ENCODE data around the gene TBX6. TPM values are rescaled to one million over a fixed set of nuclear protein-coding genes. Genes with fewer than 3 reads are reported as not detected.
A peak's percentile ranks its signal among the peaks of the same experiment; 100 is the strongest.

The TBX6 gene
- total and polyA plus RNA-seq, 10 of the 15 experiments (the other 5 are each of a cell fraction or from before 2014, with no cell fraction given): 0.08 to 0.90 (median 0.31) TPM; not detected in 2

- DNase-seq (ENCODE audit: low read depth, low spot score) (no peak), ATAC-seq (no peak), FAIRE-seq (no peak)
- Histone ChIP-seq H3K4me2 (ENCODE audit: control insufficient read depth, insufficient read depth) (peak overlapping the region; percentile 98), H2AFZ (ENCODE audit: control insufficient read depth, low read depth, low read length) (no peak overlapping the region), H3K27ac (ENCODE audit: control insufficient read depth, insufficient read depth) (no peak overlapping the region), H3K27me3 (replicated peaks in 1 of 2; ENCODE audit: control insufficient read depth in 2 of 2, insufficient read depth in 2 of 2, low read length in 1 of 2) (no peaks in the 10 kb centered on the region), H3K4me3 (peak overlapping the region; percentile 92; the same call in 1 of the 2 replicates), H3K36me3 (ENCODE audit: control insufficient read depth in 2 of 2, insufficient read depth in 2 of 2, low read length in 1 of 2) (peaks cover 13% of the 10 kb centered on the region in 2 experiments), H3K9me3 (replicated peaks; ENCODE audit: control insufficient read depth, insufficient read depth, low read length) (no peaks in the 10 kb centered on the region), H3K9ac (ENCODE audit: control insufficient read depth, insufficient read depth, low read length) (peak overlapping the region; percentile 2; the same call in 1 of the 2 replicates), H4K20me1 (ENCODE audit: control insufficient read depth, insufficient read depth) (0 out of 2 replicates have a peak, but pooled peaks cover 2% of the 10 kb centered on the region), H3K79me2 (ENCODE audit: control insufficient read depth, insufficient read depth, low read length) (peaks cover 40% of the 10 kb centered on the region), H3K4me1 (ENCODE audit: control insufficient read depth, insufficient read depth, low read length) (peaks cover 10% of the 10 kb centered on the region)
- intact Hi-C loops (cut with micrococcal nuclease; ENCODE audit: unreplicated experiment): no loop called here
- in situ Hi-C loops (cut with MboI): loop anchor here (25.0 kb wide), 1 partner anchor 1810 kb away; no protein-coding TSS in a partner anchor
- 95% methylated on average over 6 of the region's 6 CpGs for WGBS (ENCODE audit: insufficient coverage, insufficient replicate concordance, low lambda C conversion rate, missing lambda C conversion rate)
- TF ChIP-seq CBFB (IDR thresholded peaks at IDR 0.05; ENCODE audit: low read depth) (no peak), ELK1 (IDR thresholded peaks at IDR 0.05; ENCODE audit: low read depth, low read length) (no peak), CHD2 (IDR thresholded peaks at IDR 0.05; ENCODE audit: borderline replicate concordance, low read depth, low read length) (no peak), JUND (IDR thresholded peaks at IDR 0.05; ENCODE audit: low read depth, low read length) (no peak), ZNF622 (IDR thresholded peaks at IDR 0.05) (no peak), ZNF207 (IDR thresholded peaks at IDR 0.05; ENCODE audit: borderline replicate concordance) (no peak), KDM1A (IDR thresholded peaks at IDR 0.05; ENCODE audit: borderline replicate concordance) (no peak), MEF2A (IDR thresholded peaks at IDR 0.05; ENCODE audit: insufficient read depth, low read depth, low read length) (no peak), BHLHE40 (IDR thresholded peaks at IDR 0.05; ENCODE audit: borderline replicate concordance in 1 of 2, low read depth in 2 of 2, low read length in 1 of 2) (no peak), BCL11A (IDR thresholded peaks at IDR 0.05; ENCODE audit: low read depth, low read length) (no peak), NBN (IDR thresholded peaks at IDR 0.05) (no peak), SUZ12 (IDR thresholded peaks at IDR 0.05; ENCODE audit: unreplicated experiment) (no peak), STAT1 (conservative IDR thresholded peaks at IDR 0.05) (no peak), KLF5 (IDR thresholded peaks at IDR 0.05; ENCODE audit: partially characterized antibody) (no peak), ZNF592 (IDR thresholded peaks at IDR 0.05) (no peak), MTA3 (IDR thresholded peaks at IDR 0.05; ENCODE audit: borderline replicate concordance, low read length) (no peak), EZH2 (IDR thresholded peaks at IDR 0.05; ENCODE audit: borderline replicate concordance, control insufficient read depth, low read depth, low read length) (no peak), STAT3 (IDR thresholded peaks at IDR 0.05; ENCODE audit: low read depth, low read length) (no peak), EGR1 (IDR thresholded peaks at IDR 0.05; ENCODE audit: borderline replicate concordance in 1 of 2, low read depth in 2 of 2, low read length in 2 of 2) (no peak)
- TF ChIP-seq, protein P1, sequence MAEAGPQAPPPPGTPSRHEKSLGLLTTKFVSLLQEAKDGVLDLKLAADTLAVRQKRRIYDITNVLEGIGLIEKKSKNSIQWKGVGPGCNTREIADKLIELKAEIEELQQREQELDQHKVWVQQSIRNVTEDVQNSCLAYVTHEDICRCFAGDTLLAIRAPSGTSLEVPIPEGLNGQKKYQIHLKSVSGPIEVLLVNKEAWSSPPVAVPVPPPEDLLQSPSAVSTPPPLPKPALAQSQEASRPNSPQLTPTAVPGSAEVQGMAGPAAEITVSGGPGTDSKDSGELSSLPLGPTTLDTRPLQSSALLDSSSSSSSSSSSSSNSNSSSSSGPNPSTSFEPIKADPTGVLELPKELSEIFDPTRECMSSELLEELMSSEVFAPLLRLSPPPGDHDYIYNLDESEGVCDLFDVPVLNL (IDR thresholded peaks at IDR 0.05; ENCODE audit: low read depth, low read length): no peak
- ChIA-PET POLR2A (interaction anchor here (2.6 kb wide), 1 partner anchor 12 kb away, joined by 16 read pairs; the partner anchor contains the start of gene ALDOA), CTCF (interaction anchor here (1.4 to 3.6 kb wide), 2 partner anchors 15 to 20 kb away, joined by 4 to 30 read pairs; partner anchors contain the start of gene TBX6), RAD21 (ENCODE audit: unreplicated experiment) (interaction anchor here (3.2 kb wide), 1 partner anchor 14 kb away, joined by 10 read pairs; the partner anchor contains the start of gene TBX6), SMC1A (ENCODE audit: uncharacterized antibody, unreplicated experiment) (no interaction called here)
- no TSS peak for BruUV-seq (replicated peaks)
Measured at GRCh38 chr16:30077656-30078055, 14.1 kb downstream of the TBX6 start.

Data from GM12878 (cell line).